ENCODE data around the gene MX1.

GRCh38 chr21:41453198-41453597, 27.2 kb downstream of the MX1 start:
- TF ChIP-seq CTCF (IDR thresholded peaks at IDR 0.05), result no peak
- TF ChIP-seq EP300 (IDR thresholded peaks at IDR 0.05), result no peak
- TF ChIP-seq POLR2AphosphoS5 (IDR thresholded peaks at IDR 0.05), result no peak
